Tibial nerve (tissue), 4 donors: ENCODE measurements around the gene ATP1B3. TPM values are rescaled to one million over a fixed set of nuclear protein-coding genes. Genes with fewer than 3 reads are reported as not detected.

Experiments
- DNase-seq, 2 donors: peaks; one replicate each; pipeline ENCODE4 v3.0.0-alpha.2; 2019; ENCODE audit warnings: low spot score in 2 of 2
- H3K27ac ChIP-seq, 4 donors: fragments of 200-600 bp; sonication (generic) in 3 of 4; one replicate each; pipeline ENCODE4 v1.5.1; 2017 to 2019; ENCODE audit warnings: mild to moderate bottlenecking in 1 of 4
- H3K27me3 ChIP-seq, 2 donors: fragments of 200-600 bp; sonication (generic) in 1 of 2; one replicate each; pipeline versions ENCODE4 v1.5.1 to v1.6.0; 2017 to 2019
- H3K36me3 ChIP-seq, 3 donors: fragments of 200-600 bp; sonication (generic); one replicate each; pipeline ENCODE4 v1.5.1; 2018 to 2019
- H3K4me1 ChIP-seq, 4 donors: fragments of 200-600 bp; sonication (generic) in 3 of 4; one replicate each; pipeline ENCODE4 v1.5.1; 2017 to 2019
- H3K4me3 ChIP-seq, 4 donors: fragments of 200-600 bp; sonication (generic) in 3 of 4; one replicate each; pipeline ENCODE4 v1.5.1; 2017 to 2019; ENCODE audit warnings: mild to moderate bottlenecking in 1 of 4, moderate library complexity in 1 of 4
- H3K9me3 ChIP-seq, 4 donors: fragments of 200-600 bp; sonication (generic) in 3 of 4; one replicate each; pipeline ENCODE4 v1.5.1; 2017 to 2019
- EP300 ChIP-seq, 2 donors: sonication (generic); formaldehyde crosslinking; IDR thresholded peaks; one replicate each; pipeline ENCODE4 v1.6.1; 2017; ENCODE audit warnings: antibody characterized with exemption in 2 of 2, mild to moderate bottlenecking in 1 of 2
- POLR2A ChIP-seq, 2 donors: fragments of 450-650 bp; IDR thresholded peaks; one replicate each; pipeline ENCODE4 v1.6.1; 2017; ENCODE audit warnings: antibody characterized with exemption in 2 of 2, mild to moderate bottlenecking in 2 of 2, moderate library complexity in 2 of 2
- WGBS, 2 donors: methylation state at CpG; one replicate each; pipeline ENCODE4 v1.1.5; 2018; 5-methylcytosine and 5-hydroxymethylcytosine counted together
- total RNA-seq, 4 donors: library from RNA; depleted of rRNA; stranded (reverse); fragments of >200 nt; gene quantifications; one replicate each; pipeline ENCODE4 v1.1.0, GENCODE V29; 2016
- TF ChIP-seq, protein P1 (sequence below), 5 experiments: fragments of 200-600 bp in 3 of 5; fragments of 450-650 bp in 2 of 5; sonication (generic) in 3 of 5; IDR thresholded peaks; one replicate each; pipeline ENCODE4 v1.5.1; 2016 to 2019; ENCODE audit warnings: antibody characterized with exemption in 5 of 5, mild to moderate bottlenecking in 3 of 5, moderate library complexity in 2 of 5

The ATP1B3 gene
- total RNA-seq, 4 donors from 2014 or later, result 73.3 to 98.0 (median 92.9) TPM

DNA sequence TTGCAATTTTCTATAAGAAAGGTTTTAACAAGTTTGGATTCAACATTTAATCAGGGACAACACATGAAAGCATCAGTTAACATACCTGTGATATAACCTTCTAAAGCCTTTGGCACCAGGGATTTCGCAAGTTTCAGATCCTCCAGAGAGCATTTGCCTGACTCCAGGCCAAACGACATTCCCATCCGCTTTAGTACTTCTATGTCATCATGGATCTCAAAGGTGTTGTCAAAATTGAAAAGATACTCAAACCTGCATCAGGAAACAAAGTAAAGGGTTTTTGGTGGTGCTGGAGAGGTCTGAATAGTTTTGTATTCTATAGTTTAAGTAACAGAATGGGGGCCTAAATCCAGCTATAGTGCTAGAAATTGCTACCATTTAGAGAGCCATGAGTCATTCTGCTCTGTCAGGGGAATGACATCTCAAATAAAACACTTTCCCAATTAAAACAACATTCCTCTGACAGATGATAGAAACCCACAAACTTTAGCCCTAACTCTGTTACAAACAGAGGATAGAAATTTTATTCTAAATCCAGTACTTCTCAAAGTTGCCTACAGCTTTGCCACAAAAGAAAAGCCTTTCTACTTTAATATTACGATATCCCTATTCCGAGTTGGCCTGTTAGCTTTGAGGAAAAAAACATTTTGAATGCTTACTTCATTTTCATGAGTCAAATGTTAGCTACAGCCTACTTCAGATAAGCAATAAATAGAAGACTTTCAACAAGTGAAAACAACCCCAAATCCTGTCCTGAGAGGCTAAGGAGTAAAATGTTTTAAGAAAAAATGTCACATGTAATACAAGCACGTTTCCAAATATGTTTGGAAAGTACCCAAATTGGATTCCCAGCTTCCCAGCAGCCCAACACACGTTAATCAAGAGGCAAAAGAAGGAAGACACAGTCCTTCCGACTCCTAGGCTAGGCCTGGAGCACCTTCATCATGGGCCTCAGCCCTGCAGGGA lies 83.4 kb downstream of the ATP1B3 start:
- Histone ChIP-seq H3K36me3 (peaks cover 0 to 55% (median 6%) of the 10 kb centered on the region in 3 donors), H3K9me3 (no peaks in the 10 kb centered on the region), H3K27ac (peak overlapping the region in 3 of 4 donors; percentile 62 to 81 (median 67)), H3K27me3 (no peaks in the 10 kb centered on the region), H3K4me1 (peaks cover 0 to 19% (median 6%) of the 10 kb centered on the region in 4 donors), H3K4me3 (no peak overlapping the region)
- WGBS, 2 donors, result 53 to 58% methylated on average over 8 of the region's 8 CpGs
- DNase-seq, result no peak
- TF ChIP-seq POLR2A (IDR thresholded peaks at IDR 0.05) (no peak), EP300 (IDR thresholded peaks at IDR 0.05) (no peak)
- TF ChIP-seq, protein P1, sequence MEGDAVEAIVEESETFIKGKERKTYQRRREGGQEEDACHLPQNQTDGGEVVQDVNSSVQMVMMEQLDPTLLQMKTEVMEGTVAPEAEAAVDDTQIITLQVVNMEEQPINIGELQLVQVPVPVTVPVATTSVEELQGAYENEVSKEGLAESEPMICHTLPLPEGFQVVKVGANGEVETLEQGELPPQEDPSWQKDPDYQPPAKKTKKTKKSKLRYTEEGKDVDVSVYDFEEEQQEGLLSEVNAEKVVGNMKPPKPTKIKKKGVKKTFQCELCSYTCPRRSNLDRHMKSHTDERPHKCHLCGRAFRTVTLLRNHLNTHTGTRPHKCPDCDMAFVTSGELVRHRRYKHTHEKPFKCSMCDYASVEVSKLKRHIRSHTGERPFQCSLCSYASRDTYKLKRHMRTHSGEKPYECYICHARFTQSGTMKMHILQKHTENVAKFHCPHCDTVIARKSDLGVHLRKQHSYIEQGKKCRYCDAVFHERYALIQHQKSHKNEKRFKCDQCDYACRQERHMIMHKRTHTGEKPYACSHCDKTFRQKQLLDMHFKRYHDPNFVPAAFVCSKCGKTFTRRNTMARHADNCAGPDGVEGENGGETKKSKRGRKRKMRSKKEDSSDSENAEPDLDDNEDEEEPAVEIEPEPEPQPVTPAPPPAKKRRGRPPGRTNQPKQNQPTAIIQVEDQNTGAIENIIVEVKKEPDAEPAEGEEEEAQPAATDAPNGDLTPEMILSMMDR (IDR thresholded peaks at IDR 0.05), result no peak

GRCh38 chr3:141960731-141961130 lies 84.3 kb downstream of the ATP1B3 start:
- TF ChIP-seq, protein P1 (IDR thresholded peaks at IDR 0.05), result no peak
- TF ChIP-seq EP300 (IDR thresholded peaks at IDR 0.05), result no peak
- no peak for TF ChIP-seq POLR2A (IDR thresholded peaks at IDR 0.05)
- Histone ChIP-seq H3K27me3 (no peaks in the 10 kb centered on the region), H3K4me3 (no peak overlapping the region), H3K36me3 (peaks cover 0 to 55% (median 6%) of the 10 kb centered on the region in 3 donors), H3K9me3 (no peaks in the 10 kb centered on the region), H3K4me1 (peaks cover 0 to 14% (median 3%) of the 10 kb centered on the region in 4 donors), H3K27ac (peak overlapping the region in 2 of 4 donors; percentile 67 to 81)
- no peak for DNase-seq
- WGBS, 2 donors, result 45 to 52% methylated on average over 3 of the region's 3 CpGs

DNA sequence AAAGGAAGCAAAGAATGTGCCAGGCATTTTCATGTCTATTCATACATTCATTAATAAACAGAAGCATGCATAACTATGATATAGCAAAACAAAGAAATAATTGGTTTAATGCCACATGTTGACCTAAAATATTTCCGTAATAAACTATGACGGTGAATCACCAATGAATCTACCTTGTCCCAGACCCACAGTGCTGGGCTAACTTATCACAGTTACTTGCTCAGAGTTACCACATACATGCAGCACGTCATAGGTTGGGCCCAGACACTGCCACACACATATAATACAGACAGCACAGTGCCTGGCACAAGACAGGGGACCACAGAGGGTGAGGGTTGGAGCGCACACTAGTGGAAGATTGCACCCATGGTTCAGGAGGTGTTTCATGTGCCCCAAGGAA lies 86.9 kb downstream of the ATP1B3 start:
- 91 to 92% methylated on average over 4 of the region's 4 CpGs for WGBS, 2 donors
- TF ChIP-seq EP300 (IDR thresholded peaks at IDR 0.05), result no peak
- TF ChIP-seq POLR2A (IDR thresholded peaks at IDR 0.05), result no peak
- TF ChIP-seq, protein P1 (IDR thresholded peaks at IDR 0.05), result no peak
- no peak for DNase-seq
- Histone ChIP-seq H3K27ac (no peak overlapping the region), H3K36me3 (peaks cover 0 to 39% (median 6%) of the 10 kb centered on the region in 3 donors), H3K4me1 (peaks cover 0 to 14% (median 3%) of the 10 kb centered on the region in 4 donors), H3K27me3 (no peaks in the 10 kb centered on the region), H3K9me3 (no peaks in the 10 kb centered on the region), H3K4me3 (no peak overlapping the region)

- Histone ChIP-seq H3K9me3 (no peaks in the 10 kb centered on the region), H3K27me3 (no peaks in the 10 kb centered on the region), H3K27ac (no peak overlapping the region), H3K4me1 (peaks cover 0 to 5% (median 0%) of the 10 kb centered on the region in 4 donors), H3K4me3 (no peak overlapping the region), H3K36me3 (peaks cover 0 to 37% (median 6%) of the 10 kb centered on the region in 3 donors)
- TF ChIP-seq POLR2A (IDR thresholded peaks at IDR 0.05) (no peak), EP300 (IDR thresholded peaks at IDR 0.05) (no peak)
- TF ChIP-seq, protein P1 (IDR thresholded peaks at IDR 0.05), result no peak
- DNase-seq, result no peak
- WGBS, 2 donors, result 85 to 92% methylated on average over 1 of the region's 1 CpG
These were observed 89.0 kb downstream of the ATP1B3 start for GRCh38 chr3:141965471-141965870.

DNA sequence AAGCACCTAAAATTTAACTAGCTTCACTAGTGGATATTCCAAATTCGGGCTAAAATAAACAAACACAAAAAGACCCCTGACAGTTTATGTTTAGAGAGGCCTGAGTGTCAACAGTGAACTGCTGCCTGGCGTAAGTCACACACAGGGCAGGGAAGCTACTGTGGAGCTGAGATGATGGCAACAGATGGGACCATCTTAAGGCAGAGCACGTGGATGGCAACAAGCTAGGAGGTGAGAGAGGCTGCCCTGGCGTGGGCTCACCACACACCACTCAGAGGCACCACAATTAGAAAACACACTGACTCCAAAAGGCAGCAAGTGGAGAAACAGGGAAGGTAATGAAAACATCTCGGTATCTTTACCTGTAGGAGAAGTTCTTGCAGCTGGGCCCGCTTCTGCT lies 93.3 kb downstream of the ATP1B3 start:
- H3K4me3 ChIP-seq, result no peak overlapping the region
- no peak for DNase-seq
- 88% methylated on average over 6 of the region's 6 CpGs for WGBS, 2 donors
- no peaks in the 10 kb centered on the region for H3K4me1 ChIP-seq
- H3K36me3 ChIP-seq, result peaks cover 0 to 33% (median 0%) of the 10 kb centered on the region in 3 donors
- TF ChIP-seq, protein P1 (IDR thresholded peaks at IDR 0.05), result no peak
- TF ChIP-seq POLR2A (IDR thresholded peaks at IDR 0.05), result no peak
- no peak for TF ChIP-seq EP300 (IDR thresholded peaks at IDR 0.05)
- H3K27ac ChIP-seq, result no peak overlapping the region
- no peaks in the 10 kb centered on the region for H3K27me3 ChIP-seq
- no peaks in the 10 kb centered on the region for H3K9me3 ChIP-seq
